Jurkat, Clone E6-1 (cell line): ENCODE results near the gene NAA50.
A peak's percentile ranks its signal among the peaks of the same experiment; 100 is the strongest.

Experiments
- DNase-seq: peaks from one replicate; pipeline ENCODE4 v3.0.0-alpha.2; 2011; ENCODE audit warnings: low read depth, low spot score
- H3K4me3 ChIP-seq: 2 replicates; pipeline ENCODE4 v1.5.1; 2011; ENCODE audit warnings: mild to moderate bottlenecking, low read length, control low read depth, moderate library complexity

Gene NAA50

GRCh38 chr3:113744941-113745755 lies 901 bp downstream of the NAA50 start:
- peak; percentile 84 for DNase-seq
- peak overlapping the region; percentile 98 for H3K4me3 ChIP-seq

- DNase-seq: no peak
- no peak overlapping the region for H3K4me3 ChIP-seq
These were observed 2.9 kb downstream of the NAA50 start for GRCh38 chr3:113743006-113743630.

GRCh38 chr3:113741620-113742019 lies 4.4 kb downstream of the NAA50 start:
- no peak overlapping the region for H3K4me3 ChIP-seq
- no peak for DNase-seq

- no peak overlapping the region for H3K4me3 ChIP-seq
- no peak for DNase-seq
These were observed 5.0 kb downstream of the NAA50 start for GRCh38 chr3:113741086-113741485.

GRCh38 chr3:113736548-113737089 lies 9.4 kb downstream of the NAA50 start:
- H3K4me3 ChIP-seq: no peak overlapping the region
- DNase-seq: peak; percentile 63

GRCh38 chr3:113731694-113732093 lies 14.4 kb downstream of the NAA50 start:
- H3K4me3 ChIP-seq: no peak overlapping the region
- DNase-seq: no peak

GRCh38 chr3:113730550-113730949 lies 15.5 kb downstream of the NAA50 start:
- no peak overlapping the region for H3K4me3 ChIP-seq
- no peak for DNase-seq

GRCh38 chr3:113728661-113729060 lies 17.4 kb downstream of the NAA50 start:
- no peak overlapping the region for H3K4me3 ChIP-seq
- no peak for DNase-seq

GRCh38 chr3:113721636-113722035 lies 24.4 kb downstream of the NAA50 start:
- H3K4me3 ChIP-seq: no peak overlapping the region
- peak; percentile 21 for DNase-seq

GRCh38 chr3:113719758-113720157 lies 26.3 kb downstream of the NAA50 start:
- DNase-seq: no peak
- no peak overlapping the region for H3K4me3 ChIP-seq

GRCh38 chr3:113719294-113719693 lies 26.8 kb downstream of the NAA50 start:
- DNase-seq: no peak

GRCh38 chr3:113717818-113718217 lies 28.2 kb downstream of the NAA50 start:
- DNase-seq: no peak

More at GRCh38 chr3:113719294-113719693, 26.8 kb downstream of the NAA50 start:
- H3K4me3 ChIP-seq: no peak overlapping the region

GRCh38 chr3:113717308-113717707 lies 28.7 kb downstream of the NAA50 start:
- H3K4me3 ChIP-seq: no peak overlapping the region
- DNase-seq: no peak

More at GRCh38 chr3:113717818-113718217, 28.2 kb downstream of the NAA50 start:
- no peak overlapping the region for H3K4me3 ChIP-seq

- no peak overlapping the region for H3K4me3 ChIP-seq
- no peak for DNase-seq
These were observed 31.3 kb downstream of the NAA50 start for GRCh38 chr3:113714702-113715101.

GRCh38 chr3:113712129-113712528 lies 33.9 kb downstream of the NAA50 start:
- no peak overlapping the region for H3K4me3 ChIP-seq
- no peak for DNase-seq

- no peak for DNase-seq
- no peak overlapping the region for H3K4me3 ChIP-seq
These were observed 38.2 kb downstream of the NAA50 start for GRCh38 chr3:113707835-113708234.

GRCh38 chr3:113698956-113699355 lies 47.1 kb downstream of the NAA50 start:
- no peak for DNase-seq
- no peak overlapping the region for H3K4me3 ChIP-seq

GRCh38 chr3:113698213-113698742 lies 47.8 kb downstream of the NAA50 start:
- no peak overlapping the region for H3K4me3 ChIP-seq
- no peak for DNase-seq

- no peak for DNase-seq
- peak overlapping the region; percentile 85 for H3K4me3 ChIP-seq
These were observed 48.5 kb downstream of the NAA50 start for GRCh38 chr3:113697500-113698090.
